GM21576 (cell line): ENCODE data around the gene NAPB.
"Not testable (repeated sequence)": the region's sequence is repeated elsewhere in the genome, so short reads cannot be mapped to it uniquely, and the experiment has no call there.

Source experiments
- ATAC-seq: cut with Tn5 transposase; IDR thresholded peaks from one replicate; pipeline ENCODE4 v1.9.1; 2021; ENCODE audit warnings: mild to moderate bottlenecking, moderate library complexity; ENCODE audit not compliant: unreplicated experiment

NAPB gene

GRCh38 chr20:23349338-23350195 is 71.7 kb downstream of the NAPB start:
- ATAC-seq, result peak; percentile 32

- not testable (repeated sequence) for ATAC-seq
These were observed 72.8 kb downstream of the NAPB start for GRCh38 chr20:23348510-23348909.

DNA sequence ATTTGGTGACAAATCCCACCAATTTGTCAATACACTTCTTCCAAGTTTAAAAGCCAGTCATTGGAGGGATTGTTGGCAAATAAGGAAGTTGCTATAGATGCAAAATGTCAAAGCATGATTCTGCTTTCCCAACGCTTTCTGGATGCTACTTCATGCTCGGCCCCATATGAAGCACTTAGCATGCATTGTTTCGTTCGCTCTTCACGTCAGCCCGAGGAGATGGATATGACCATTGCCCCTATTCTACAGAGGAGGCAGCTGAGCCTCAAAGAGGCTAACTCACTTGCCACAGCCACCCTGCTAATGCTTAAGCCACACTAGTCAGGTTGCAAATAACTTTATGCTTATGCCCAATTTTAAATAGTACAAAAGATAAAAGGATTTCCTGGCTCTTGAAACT is 73.5 kb downstream of the NAPB start:
- ATAC-seq, result no peak

DNA sequence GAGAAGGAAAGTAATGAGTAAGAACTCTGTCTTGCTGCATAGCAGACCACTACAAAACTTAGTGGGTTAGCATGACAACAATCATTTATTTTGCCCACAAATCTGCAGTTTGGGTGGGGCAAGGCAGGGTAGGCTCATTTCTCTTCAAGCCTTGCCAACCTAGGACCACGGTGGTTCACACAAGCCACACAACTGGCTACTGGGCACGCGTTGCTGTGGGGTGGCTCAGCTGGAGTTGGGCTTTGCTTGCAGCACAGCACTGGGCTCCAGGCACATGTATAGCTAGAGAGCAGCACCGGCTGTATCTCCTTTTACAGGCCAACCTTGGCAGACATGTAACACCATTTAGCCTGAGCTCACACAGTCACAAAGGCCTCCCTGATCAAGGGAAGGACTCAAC is 75.3 kb downstream of the NAPB start:
- ATAC-seq, result no peak

- no peak for ATAC-seq
These were observed 77.0 kb downstream of the NAPB start for GRCh38 chr20:23344336-23344735.

- ATAC-seq, result no peak
These were observed 77.7 kb downstream of the NAPB start for GRCh38 chr20:23343590-23343989.

DNA sequence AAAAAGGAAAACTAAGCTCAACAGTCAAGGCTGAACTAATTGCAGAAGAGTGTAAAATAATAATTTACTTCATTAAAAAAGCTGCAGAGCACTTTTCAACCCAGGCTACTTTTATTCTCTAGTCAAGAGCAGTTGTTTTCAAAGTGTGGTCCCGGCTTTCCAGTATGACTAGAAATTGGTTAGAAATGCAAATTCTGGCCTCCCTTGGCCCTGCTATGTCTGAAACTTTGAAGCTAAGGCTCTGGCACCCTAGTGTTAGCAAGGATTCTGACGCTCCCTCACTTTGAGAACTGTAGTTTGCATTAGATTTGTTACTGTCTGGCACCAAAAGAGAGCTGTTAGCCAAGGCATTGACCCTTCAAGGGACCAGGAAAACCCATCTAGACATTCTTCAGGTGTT is 80.2 kb downstream of the NAPB start:
- ATAC-seq, result no peak

- ATAC-seq, result no peak
These were observed 80.8 kb downstream of the NAPB start for GRCh38 chr20:23340524-23340923.

GRCh38 chr20:23339986-23340385 is 81.3 kb downstream of the NAPB start:
- ATAC-seq, result no peak

- ATAC-seq, result no peak
These were observed 84.0 kb downstream of the NAPB start for GRCh38 chr20:23337312-23337711.

DNA sequence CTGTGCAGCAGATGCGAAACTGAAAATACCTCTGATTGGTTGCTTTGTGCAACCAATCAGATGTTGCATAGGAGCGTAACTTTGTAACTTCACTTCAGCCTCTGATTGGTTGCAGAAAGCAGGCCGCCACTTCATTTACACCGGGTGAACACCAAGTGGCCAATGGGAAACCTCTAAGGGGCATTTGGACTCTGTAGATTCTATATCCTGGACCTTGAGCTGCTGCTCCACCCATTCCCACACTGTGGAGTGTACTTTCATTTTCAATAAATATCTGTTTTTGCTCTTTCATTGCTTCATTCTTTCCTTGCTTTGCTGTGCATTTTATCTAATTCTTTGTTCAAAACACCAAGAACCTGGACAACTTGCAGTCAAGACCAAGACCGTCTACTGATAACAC is 84.8 kb downstream of the NAPB start:
- no peak for ATAC-seq

- ATAC-seq, result no peak
These were observed 85.8 kb downstream of the NAPB start for GRCh38 chr20:23335521-23335920.

DNA sequence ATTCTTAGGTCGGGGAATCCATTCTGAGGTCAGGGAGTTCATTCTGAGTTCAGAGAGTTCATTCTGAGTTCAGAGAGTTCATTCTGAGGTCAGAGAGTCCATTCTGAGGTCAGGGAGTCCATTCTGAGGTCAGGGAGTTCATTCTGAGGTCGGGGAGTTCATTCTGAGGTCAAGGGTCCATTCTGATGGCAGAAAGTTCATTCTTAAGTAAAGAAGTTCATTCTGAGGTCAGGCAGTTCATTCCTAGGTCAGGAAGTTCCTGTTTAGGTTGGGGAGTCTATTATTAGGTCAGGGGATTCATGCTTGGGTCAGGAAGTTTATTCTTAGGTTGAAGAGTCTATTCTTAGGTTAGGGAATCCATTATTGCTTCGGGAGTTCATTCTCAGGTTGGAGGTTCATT is 87.2 kb downstream of the NAPB start:
- ATAC-seq, result no peak

DNA sequence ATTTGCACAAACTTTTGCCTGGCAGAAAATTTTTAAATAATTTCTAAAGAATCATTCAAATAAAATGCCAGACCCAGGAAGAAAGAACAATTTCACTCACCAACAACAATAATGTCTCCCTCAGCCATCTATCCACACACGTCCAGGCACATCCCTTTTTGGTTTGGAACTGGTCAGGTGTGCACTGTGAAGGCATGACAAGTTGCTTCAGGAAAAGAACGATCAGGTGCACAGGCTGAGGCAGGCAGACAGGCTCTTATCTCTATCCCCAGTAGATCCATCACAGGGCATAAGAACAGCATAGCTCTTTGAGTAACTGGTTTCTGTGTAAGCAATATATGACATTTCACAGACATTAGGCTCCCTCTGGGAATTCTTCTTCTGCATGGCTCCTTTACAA is 88.8 kb downstream of the NAPB start:
- ATAC-seq, result no peak

DNA sequence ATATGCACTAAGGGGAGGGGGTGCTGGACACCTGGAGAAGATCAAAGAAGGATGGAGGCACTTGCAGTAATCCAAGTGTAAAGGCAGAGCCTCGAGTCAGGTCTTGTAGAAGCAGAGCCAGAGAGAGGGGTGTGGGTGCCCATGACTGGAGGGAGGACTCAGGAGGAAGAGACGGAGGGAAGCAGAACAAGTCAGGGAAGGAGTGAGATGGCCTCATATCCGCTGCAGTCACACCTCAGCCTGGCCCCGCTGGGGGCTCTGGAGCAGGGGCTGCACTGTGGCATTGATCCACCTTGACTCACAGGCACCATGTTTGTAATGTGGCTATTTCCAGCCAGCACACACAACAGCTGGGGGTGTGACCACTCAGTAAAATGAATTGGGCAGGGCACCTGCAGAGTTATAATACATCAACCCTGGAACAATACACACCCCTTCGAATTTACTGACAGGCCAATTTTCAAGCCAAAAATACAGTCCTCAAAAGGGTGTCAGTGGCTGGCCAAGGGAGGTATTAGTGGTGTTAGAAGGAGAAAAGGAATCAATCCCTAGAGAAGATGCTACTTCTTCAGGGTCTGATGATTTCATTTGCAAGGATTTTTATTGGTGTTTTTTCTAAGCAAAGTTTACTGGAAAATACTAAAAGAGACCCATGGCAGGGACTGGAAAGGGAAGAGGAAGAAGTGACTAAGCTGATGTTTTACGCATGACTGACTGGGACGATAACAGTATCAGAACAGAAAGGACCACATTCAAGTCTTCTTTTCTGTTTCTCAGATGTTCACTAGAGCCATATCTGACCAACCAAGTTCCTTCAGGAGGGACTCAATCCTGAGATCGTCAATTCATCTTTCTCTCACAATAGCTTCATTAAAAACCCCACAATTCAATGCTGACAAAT is 89.6 kb downstream of the NAPB start:
- ATAC-seq, result no peak

DNA sequence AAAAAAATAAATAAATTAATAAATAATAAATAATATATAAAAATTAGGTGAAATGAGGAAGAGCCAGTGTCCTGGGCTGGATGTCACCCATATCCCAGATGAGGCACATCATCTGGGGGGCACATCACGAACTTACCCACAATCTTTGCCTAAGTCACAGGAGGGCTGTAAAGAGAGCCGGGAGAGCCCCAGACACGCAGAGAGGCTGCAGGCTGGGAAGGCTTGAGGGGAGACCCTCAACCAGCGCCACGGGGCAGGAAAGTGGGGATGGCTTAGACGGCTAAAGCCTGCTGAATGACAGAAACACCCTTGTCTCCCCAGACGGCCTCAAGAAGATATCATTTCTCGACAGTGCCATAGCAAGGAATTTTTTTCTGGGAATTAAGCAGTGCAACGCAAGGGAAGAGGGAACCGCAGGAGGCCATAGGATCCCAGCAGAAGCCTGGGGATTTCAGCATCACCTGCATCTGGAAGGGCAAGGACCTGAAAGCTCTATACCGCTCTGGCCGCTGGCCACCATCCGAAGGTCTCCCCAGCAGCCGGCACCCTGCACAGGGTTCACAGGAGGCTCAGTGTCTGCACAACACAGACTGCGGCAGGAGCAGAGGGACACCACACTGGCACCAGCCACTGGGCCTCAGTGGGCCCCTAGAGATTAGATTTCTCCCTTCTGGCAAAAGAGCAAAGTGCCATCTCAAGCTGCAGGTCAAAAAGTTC is 93.5 kb downstream of the NAPB start:
- no peak for ATAC-seq

DNA sequence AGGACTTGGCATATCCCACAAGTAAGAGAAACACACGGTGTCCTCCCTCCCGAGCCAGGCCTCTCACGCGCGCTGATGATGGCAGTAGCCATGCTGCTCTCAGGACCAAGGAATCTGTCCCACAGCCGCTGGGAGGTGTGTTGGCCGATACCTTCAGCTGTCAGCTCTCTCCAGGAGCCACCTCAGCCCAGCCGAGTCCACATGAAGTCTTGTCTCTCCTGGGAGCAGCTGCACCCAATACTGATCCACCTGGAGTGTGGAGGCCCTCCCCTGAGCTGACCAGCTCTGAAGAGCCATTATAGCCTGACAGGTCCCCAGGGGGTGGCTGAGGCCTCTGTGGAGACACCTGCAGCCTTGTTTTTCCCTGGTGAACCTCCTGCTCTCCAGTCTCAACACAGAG is 94.5 kb downstream of the NAPB start:
- ATAC-seq, result no peak

- no peak for ATAC-seq
These were observed 96.2 kb downstream of the NAPB start for GRCh38 chr20:23325107-23325506.
